SKM-1 (cell line): ENCODE measurements around the gene B3GALT4.
"Not testable (repeated sequence)": the region's sequence is repeated elsewhere in the genome, so short reads cannot be mapped to it uniquely, and the experiment has no call there.

Experiments
- DNase-seq: peaks from one replicate; lab custom pipeline; 2025; ENCODE audit not compliant: unreplicated experiment; lab: John Stamatoyannopoulos, UW

The B3GALT4 gene

DNA sequence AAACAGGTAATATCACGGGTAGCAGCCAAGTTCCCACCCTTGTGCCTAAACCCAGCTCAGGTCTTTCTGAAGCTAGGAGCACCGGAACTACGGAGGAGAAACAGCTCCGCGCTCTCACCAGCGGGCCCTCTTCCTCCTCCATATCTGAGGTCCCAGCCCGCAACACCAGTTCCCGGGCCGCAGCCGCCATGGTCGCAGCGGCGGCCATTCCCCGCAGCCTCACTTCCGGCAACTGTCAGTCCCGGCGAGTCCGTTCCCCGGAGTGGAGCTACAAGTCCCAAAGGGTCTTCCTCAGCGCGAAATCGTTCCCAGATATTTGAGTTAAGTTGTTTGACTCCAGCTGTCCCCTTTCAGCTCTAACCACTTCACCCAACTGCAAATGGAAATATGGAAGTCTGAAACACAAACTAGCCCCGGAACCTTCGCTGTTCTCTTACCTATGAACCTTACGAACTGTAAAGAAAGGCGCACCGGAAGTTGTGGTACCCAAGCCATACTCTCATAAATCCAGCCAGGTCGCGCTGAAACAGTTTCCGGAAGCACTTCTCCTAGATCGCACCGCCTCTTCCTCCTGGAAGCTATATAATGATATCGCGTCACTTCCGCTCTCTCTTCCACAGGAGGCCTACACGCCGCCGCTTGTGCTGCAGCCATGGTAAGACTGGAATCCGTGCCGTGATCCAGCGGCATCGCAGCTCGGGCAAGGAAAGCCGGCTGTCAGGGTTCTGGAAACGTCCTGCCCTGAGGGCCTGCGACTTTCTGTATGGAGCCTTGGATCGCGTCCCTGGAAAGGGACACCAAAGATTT is 5.3 kb upstream of the B3GALT4 start, which contains the start of the genes RPS18 and VPS52:
RPS18 (plus strand) TSS at position 608 of the 807 bp plus-strand sequence; CDS start at position 653, 45 bp downstream.
VPS52 (minus strand) TSS at position 409 of the 807 bp plus-strand sequence; CDS start at position 208, 201 bp downstream.
- peak; percentile 97 for DNase-seq

GRCh38 chr6:33272275-33273128 is 4.4 kb upstream of the B3GALT4 start:
- no peak for DNase-seq

DNA sequence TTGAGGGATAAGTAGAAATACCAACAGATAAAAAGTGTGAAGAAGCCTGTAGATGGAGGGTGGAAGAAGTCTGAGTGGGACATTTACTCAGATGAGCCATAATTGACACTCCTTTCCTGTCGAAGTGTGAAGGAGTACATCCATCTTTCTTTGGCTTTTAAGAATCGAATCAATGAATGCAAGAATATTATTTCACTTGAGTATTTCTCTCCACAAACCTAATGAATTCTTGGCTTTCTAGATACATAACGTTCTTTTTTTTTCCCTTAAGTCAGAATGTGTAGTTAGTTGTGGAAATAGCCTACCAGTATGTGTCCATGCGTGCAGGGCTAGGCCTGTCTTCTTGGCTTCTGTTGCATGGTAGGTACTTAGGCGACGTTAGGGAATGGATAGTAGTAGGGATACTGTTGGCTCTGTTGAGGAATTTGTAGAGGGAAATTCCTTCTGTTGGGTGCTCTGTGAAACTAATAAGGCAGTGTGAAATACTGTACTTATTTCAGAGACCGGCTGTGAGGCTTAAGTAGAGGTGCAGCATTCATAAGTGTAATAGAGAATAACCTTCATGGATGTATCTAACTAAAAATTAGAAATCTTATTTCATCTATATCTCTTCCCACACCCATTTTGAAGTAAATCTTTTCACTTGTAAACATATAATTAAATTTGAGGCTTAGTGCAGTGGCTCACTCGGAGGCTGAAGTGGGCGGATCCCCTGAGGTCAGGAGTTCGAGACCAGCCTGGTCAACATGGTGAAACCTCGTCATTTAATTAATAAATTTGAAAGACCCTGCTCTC is 3.6 kb upstream of the B3GALT4 start:
- DNase-seq, result no peak

- DNase-seq, result no peak
These were observed 2.7 kb upstream of the B3GALT4 start for GRCh38 chr6:33273924-33274902.

- DNase-seq, result not testable (repeated sequence)
These were observed 935 bp upstream of the B3GALT4 start for GRCh38 chr6:33275795-33276580.

DNA sequence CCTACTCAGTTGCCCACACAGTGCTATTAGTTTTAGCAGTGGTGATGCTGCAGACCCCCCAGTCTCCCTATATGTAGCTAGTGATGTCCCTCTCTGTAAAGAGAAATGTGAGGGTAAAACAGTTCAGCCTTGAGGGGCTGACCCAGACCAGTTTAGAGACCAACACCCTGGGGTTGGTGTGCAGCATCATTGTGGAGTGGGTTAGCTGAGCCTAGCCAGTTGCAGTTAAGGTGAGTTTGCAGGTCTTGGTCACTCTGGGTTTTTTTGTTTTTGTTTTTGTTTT is 401 bp upstream of the B3GALT4 start:
- DNase-seq, result no peak

DNA sequence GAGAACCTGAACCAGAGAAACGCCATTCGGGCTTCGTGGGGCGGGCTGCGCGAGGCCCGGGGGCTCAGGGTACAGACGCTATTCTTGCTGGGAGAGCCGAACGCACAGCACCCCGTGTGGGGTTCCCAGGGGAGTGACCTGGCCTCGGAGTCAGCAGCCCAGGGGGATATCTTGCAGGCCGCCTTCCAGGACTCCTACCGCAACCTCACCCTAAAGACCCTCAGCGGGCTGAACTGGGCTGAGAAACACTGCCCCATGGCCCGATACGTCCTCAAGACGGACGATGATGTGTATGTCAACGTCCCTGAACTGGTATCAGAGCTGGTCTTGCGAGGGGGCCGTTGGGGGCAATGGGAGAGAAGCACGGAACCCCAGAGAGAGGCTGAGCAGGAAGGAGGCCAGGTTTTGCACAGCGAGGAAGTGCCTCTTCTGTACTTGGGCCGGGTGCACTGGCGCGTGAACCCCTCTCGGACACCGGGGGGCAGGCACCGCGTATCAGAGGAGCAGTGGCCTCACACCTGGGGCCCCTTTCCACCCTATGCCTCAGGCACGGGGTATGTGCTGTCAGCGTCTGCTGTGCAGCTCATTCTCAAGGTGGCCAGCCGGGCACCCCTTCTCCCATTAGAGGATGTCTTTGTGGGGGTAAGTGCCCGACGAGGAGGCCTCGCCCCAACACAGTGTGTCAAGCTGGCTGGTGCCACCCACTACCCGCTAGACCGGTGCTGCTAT is 904 bp downstream of the B3GALT4 start:
- no peak for DNase-seq

GRCh38 chr6:33278392-33278741 is 1.4 kb downstream of the B3GALT4 start:
- DNase-seq, result no peak

GRCh38 chr6:33278810-33279209 is 1.9 kb downstream of the B3GALT4 start:
- no peak for DNase-seq

GRCh38 chr6:33279257-33279695 is 2.4 kb downstream of the B3GALT4 start:
- DNase-seq, result no peak

DNA sequence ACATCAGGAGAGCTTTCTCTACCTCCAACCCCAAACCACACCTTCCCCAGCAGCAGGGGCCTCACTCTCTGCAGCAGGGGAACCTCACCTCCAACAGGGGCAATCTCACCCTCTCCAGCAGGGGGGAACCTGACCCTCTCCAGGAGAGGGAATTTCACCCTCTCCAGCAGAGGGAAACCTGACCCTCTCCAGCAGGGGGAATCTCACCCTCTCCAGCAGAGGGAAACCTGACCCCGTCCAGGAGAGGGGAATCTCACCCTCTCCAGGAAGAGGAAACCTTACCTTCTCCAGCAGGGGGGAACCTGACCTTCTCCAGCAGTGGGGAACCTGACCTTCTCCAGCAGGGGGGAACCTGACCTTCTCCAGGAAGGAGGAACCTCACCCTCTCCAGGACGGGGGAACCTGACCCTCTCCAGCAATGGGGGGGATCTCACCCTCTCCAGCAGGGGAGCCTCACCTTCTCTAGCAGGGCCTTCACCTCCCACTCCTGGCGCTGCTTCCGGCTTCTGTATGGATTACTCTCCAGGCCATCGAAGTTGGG is 3.1 kb downstream of the B3GALT4 start:
- no peak for DNase-seq

DNA sequence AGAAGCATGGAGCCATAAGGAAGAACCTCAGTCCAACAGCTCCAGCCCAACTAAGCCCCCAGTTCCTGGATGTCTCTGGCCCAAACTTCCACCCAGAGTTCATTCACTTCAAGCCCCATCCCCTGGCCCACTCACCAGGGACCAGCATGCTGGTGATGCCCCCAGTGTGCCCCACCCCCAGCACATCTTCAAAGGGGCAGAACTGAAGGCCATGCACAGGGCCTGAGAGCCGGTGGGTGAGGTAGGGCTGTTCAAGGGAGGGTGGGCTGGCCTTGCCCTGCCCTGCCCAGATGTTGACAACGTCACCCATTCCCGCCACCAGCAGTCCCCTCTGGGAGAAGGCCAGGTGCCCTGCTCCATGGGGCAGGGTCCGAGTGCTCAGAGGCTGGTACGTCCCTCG is 3.6 kb downstream of the B3GALT4 start:
- no peak for DNase-seq

DNA sequence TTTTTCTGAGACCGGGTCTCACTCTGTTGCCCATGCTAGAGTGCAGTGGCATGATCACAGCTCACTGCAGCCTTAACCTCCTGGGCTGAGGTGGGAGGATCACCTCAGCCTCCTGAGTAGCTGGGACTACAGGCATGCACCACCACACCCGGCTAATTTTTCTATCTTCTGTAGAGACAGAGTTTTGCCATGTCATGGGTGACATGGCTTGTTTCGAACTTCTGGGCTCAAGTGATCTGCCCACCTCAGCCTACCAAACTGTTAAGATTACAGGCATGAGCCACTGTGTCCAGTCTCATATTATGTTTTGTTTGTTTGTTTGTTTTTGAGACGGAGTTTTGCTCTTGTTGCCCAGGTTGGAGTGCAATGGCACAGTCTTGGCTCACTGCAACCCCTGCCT is 8.3 kb downstream of the B3GALT4 start:
- not testable (repeated sequence) for DNase-seq

- no peak for DNase-seq
These were observed 10.3 kb downstream of the B3GALT4 start for GRCh38 chr6:33286946-33287914.

DNA sequence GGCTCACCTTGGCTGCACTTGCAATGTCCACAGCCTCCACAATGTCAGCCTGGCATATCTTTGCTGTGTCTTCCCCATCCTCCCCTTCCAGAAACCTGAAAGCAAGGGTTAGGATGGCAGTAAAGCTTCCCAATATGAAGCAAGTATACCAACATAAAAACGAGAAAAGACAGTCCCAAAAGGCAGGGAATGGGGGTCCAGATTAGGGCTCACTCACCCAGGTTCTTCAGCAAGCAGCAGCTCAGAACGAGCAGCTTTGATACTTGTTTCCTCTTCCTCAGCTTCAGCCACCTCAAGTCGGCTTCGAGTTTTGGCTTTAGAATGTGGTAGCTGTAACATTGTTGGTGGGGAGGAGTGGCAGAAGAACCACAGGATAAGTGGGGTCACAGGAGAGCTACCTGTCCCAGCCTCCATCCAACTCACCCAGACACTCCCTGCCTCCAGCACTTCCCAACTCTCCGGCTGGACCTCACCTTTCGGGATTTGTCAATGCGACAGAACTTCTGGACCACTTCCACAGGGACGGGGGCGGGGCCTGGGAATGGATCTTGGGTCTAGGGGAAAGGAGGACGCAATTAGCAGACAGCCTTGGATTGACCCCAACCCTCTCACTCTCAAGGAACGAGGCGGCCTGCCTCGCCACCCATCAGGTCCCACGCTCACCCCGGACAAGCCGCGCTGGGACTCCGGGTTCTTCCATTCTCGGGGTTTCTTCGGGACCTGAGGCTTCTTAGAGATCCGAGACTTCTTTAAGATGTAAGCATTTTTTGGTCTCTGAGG is 11.4 kb downstream of the B3GALT4 start:
- no peak for DNase-seq
